ENCODE measurements around the gene UTF1. TPM values are rescaled to one million over a fixed set of nuclear protein-coding genes. Genes with fewer than 3 reads are reported as not detected.

The UTF1 gene
- polyA plus RNA-seq, 4 donors = not detected

DNA sequence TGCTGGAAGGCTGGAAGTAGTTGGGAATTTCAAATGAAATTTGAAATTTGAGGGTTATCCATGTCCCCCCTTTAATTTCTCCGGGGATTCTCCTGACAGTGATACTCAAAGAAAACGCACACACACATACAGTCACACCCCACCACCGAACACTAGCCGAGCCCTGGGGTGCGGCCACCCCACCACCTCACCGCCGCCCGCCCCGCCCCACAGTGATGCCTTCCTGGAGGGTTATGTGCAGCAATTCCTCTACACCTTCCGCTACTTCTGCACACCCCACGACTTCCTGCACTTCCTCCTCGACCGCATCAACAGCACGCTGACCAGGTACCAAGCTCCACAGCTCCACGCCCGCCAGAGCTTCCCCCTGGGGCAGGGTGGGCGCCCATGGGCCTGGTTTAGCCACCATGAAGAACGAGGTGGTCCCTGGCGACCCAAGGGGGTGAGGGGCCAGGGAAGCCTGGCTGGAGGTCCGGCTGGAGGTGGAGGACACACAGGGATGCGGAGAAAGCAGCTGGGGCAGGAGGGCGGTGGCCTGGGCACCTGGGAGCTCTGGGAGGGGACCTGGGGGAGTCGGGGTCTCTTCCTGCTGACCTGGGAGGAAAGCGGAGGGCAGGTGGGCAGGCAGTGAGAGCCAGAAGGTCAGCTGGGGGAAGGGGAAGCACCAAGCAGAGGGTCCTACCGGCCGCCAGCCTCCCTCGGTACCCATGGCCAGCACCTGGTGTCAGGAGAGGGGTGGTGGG is 19.4 kb upstream of the UTF1 start:
- Histone ChIP-seq H3K9me3 (ENCODE audit: control insufficient read depth in 2 of 2, insufficient read depth in 1 of 2, low read depth in 1 of 2, low read length in 1 of 2) (no peaks in the 10 kb centered on the region), H3K27me3 (ENCODE audit: control insufficient read depth in 3 of 3, insufficient read depth in 3 of 3, low read length in 3 of 3) (no peaks in the 10 kb centered on the region), H3K4me3 (ENCODE audit: low read depth in 1 of 3, low read length in 3 of 3) (no peak overlapping the region), H3K4me1 (ENCODE audit: control insufficient read depth in 3 of 3, insufficient read depth in 2 of 3, low read depth in 1 of 3, low read length in 2 of 3) (no peaks in the 10 kb centered on the region), H3K36me3 (ENCODE audit: control insufficient read depth in 3 of 3, insufficient read depth in 2 of 3, low read depth in 1 of 3, low read length in 3 of 3) (peaks cover 0 to 37% (median 0%) of the 10 kb centered on the region in 3 donors), H3K27ac (ENCODE audit: low read depth in 1 of 3, low read length in 2 of 3) (no peak overlapping the region)
- DNase-seq (no peak), FAIRE-seq (no peak)
- 70 to 78% (median 74%) methylated on average over 25 to 27 of the region's 27 CpGs for WGBS, 3 donors

DNA sequence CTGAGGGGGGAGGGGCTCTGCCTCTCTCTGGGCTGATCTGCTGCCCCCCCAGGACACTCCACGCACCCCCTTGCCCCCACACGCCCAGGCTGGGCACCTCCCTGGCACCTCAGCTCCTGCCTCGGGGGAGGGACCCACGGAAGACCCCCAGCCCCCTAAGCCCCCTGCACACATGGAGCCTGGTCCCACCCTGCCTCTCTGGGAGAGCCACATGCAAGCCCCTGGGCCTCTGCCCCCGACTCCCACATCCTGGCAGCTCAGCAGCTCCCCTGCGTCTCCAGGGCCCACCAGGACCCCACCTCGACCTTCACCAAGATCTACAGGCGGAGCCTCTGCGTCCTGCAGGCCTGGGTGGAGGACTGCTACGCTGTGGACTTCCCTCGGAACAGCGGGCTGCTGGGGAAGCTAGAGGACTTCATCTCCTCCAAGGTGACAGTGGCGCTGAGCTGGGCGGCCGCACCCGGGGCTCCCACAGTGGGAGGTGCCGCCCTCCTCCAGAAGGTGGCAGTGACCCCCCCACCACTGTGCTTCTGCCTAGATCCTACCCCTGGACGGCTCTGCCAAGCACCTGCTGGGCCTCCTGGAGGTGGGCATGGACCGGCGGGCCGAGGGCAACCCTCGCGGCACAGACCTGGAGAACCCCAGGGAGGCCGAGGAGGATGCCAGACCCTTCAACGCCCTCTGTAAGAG is 18.7 kb upstream of the UTF1 start:
- no peaks in the 10 kb centered on the region for H3K9me3 ChIP-seq (ENCODE audit: control insufficient read depth in 2 of 2, insufficient read depth in 1 of 2, low read depth in 1 of 2, low read length in 1 of 2)
- H3K4me3 ChIP-seq (ENCODE audit: low read depth in 1 of 3, low read length in 3 of 3) = no peak overlapping the region
- whole genome bisulfite sequencing, 3 donors = 63 to 79% (median 79%) methylated on average over 17 to 25 of the region's 25 CpGs
- peaks cover 0 to 40% (median 0%) of the 10 kb centered on the region in 3 donors for H3K36me3 ChIP-seq (ENCODE audit: control insufficient read depth in 3 of 3, insufficient read depth in 2 of 3, low read depth in 1 of 3, low read length in 3 of 3)
- H3K27ac ChIP-seq (ENCODE audit: low read depth in 1 of 3, low read length in 2 of 3) = no peak overlapping the region
- FAIRE-seq (no peak), DNase-seq (no peak)
- no peaks in the 10 kb centered on the region for H3K27me3 ChIP-seq (ENCODE audit: control insufficient read depth in 3 of 3, insufficient read depth in 3 of 3, low read length in 3 of 3)
- H3K4me1 ChIP-seq (ENCODE audit: control insufficient read depth in 3 of 3, insufficient read depth in 2 of 3, low read depth in 1 of 3, low read length in 2 of 3) = no peaks in the 10 kb centered on the region

DNA sequence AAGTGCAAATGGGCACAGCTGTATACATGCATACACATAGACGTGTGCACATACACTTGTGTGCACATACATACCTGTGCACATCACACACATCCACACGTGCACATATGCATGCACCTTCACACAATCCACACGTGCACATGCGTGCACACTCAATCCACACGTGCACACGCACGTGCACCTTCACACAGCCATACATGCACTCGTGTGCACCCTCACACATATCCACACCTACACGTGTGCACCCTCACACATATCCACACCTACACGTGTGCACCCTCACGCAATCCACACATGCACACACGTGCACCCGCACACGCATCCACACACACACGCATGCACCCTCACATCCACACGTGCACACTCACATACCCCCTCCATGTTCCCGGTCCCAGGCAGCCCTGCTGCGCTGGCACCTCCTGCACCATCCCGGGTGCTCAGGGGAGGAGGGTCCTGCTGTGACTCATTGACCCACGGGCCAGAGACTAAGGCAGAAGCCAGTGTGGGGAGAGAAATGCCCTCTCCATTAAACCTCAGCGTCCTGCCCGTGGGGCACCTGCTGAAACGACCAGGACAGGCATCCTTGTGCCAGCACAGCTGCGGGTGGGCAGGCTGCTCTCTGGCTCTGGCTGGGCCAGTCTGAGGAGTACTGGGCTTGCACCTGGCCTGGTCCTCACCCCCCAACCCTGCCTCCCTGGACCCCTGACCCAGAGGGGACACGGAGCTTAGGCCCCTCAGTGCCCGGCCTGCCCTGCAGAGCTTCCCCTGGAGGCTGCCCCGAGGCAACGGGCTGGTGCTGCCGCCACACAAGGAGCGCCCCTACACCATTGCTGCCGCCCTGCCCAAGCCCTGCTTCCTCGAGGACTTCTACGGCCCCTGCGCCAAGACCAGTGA is 17.8 kb upstream of the UTF1 start:
- no peaks in the 10 kb centered on the region for H3K27me3 ChIP-seq (ENCODE audit: control insufficient read depth in 3 of 3, insufficient read depth in 3 of 3, low read length in 3 of 3)
- no peak overlapping the region for H3K27ac ChIP-seq (ENCODE audit: low read depth in 1 of 3, low read length in 2 of 3)
- DNase-seq = no peak
- FAIRE-seq = no peak
- peaks cover 0 to 36% (median 0%) of the 10 kb centered on the region in 3 donors for H3K36me3 ChIP-seq (ENCODE audit: control insufficient read depth in 3 of 3, insufficient read depth in 2 of 3, low read depth in 1 of 3, low read length in 3 of 3)
- 86 to 89% (median 86%) methylated on average over 34 of the region's 34 CpGs for WGBS, 3 donors
- no peaks in the 10 kb centered on the region for H3K9me3 ChIP-seq (ENCODE audit: control insufficient read depth in 2 of 2, insufficient read depth in 1 of 2, low read depth in 1 of 2, low read length in 1 of 2)
- no peak overlapping the region for H3K4me3 ChIP-seq (ENCODE audit: low read depth in 1 of 3, low read length in 3 of 3)
- H3K4me1 ChIP-seq (ENCODE audit: control insufficient read depth in 3 of 3, insufficient read depth in 2 of 3, low read depth in 1 of 3, low read length in 2 of 3) = no peaks in the 10 kb centered on the region

DNA sequence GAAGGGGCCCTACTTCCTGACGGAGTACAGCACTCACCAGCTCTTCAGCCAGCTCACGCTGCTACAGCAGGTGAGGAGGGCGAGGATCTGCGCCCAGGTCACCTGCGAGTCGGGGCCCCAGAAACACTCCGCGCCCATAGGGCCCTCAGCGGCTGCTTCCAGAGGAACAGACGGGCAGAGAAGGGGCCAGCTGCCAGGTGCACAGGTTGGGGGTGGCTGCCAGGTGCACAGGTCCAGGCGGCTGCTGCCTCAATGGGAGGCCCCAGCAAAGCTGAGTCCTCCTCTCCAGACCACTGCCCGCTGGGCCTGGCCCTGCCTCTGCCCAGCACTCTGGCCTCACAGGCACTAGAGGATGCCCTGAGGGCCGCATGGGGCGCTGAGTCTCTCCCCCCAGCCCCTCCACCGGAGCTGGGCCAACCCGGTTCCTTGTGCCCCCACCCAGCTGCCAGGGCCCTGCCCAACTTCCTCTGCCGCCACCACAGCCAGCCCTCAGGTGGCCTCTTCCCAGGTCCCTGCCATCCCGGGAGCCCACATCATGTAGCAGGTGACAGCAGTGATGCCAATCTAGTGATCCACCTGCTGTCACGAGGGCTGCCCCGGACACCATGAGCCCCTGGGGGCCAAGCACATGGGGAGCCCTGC is 17.0 kb upstream of the UTF1 start:
- H3K9me3 ChIP-seq (ENCODE audit: control insufficient read depth in 2 of 2, insufficient read depth in 1 of 2, low read depth in 1 of 2, low read length in 1 of 2) = no peaks in the 10 kb centered on the region
- FAIRE-seq = no peak
- no peak overlapping the region for H3K4me3 ChIP-seq (ENCODE audit: low read depth in 1 of 3, low read length in 3 of 3)
- no peak for DNase-seq
- WGBS, 3 donors = 69 to 86% (median 72%) methylated on average over 20 of the region's 20 CpGs
- H3K27ac ChIP-seq (ENCODE audit: low read depth in 1 of 3, low read length in 2 of 3) = no peak overlapping the region
- H3K27me3 ChIP-seq (ENCODE audit: control insufficient read depth in 3 of 3, insufficient read depth in 3 of 3, low read length in 3 of 3) = no peaks in the 10 kb centered on the region
- H3K4me1 ChIP-seq (ENCODE audit: control insufficient read depth in 3 of 3, insufficient read depth in 2 of 3, low read depth in 1 of 3, low read length in 2 of 3) = no peaks in the 10 kb centered on the region
- H3K36me3 ChIP-seq (ENCODE audit: control insufficient read depth in 3 of 3, insufficient read depth in 2 of 3, low read depth in 1 of 3, low read length in 3 of 3) = peaks cover 0 to 36% (median 0%) of the 10 kb centered on the region in 3 donors

DNA sequence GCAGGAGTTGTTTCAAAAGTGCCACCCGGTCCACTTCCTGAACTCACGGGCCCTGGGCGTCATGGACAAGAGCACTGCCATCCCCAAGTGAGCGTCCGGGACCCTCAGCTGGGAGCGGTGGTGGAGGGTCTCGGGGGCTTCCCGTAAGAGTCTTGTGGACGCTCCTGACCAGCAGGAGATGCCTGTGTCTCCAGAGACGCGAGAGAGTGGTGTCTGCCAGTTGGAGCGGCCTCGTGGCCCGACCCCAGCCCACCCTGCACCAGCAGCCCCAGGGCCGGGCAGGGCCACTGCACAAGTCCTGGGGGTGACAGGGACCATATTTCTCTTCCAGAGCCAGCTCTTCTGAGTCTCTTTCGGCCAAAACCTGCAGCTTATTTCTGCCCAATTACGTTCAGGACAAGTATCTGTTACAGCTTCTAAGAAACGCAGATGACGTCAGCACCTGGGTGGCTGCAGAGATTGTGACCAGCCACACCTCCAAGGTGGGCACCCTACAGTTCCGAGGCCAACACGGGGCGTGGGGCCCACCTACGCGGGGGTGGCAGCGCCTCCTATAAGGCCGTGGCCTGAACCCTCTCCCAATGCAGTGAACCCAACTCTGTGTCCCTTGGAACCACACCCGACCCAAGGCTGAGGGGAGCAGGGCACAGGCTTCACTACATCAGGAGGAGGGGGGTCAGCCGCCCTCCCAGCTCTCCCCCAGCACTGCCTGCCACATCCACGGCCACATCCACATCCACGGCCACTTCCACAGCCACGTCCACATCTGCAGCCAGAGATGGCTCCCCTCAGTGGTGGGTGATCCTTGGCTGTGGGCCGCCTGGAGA is 16.2 kb upstream of the UTF1 start:
- peaks cover 0 to 36% (median 0%) of the 10 kb centered on the region in 3 donors for H3K36me3 ChIP-seq (ENCODE audit: control insufficient read depth in 3 of 3, insufficient read depth in 2 of 3, low read depth in 1 of 3, low read length in 3 of 3)
- H3K27me3 ChIP-seq (ENCODE audit: control insufficient read depth in 3 of 3, insufficient read depth in 3 of 3, low read length in 3 of 3) = no peaks in the 10 kb centered on the region
- H3K4me1 ChIP-seq (ENCODE audit: control insufficient read depth in 3 of 3, insufficient read depth in 2 of 3, low read depth in 1 of 3, low read length in 2 of 3) = no peaks in the 10 kb centered on the region
- no peaks in the 10 kb centered on the region for H3K9me3 ChIP-seq (ENCODE audit: control insufficient read depth in 2 of 2, insufficient read depth in 1 of 2, low read depth in 1 of 2, low read length in 1 of 2)
- FAIRE-seq (no peak), DNase-seq (no peak)
- no peak overlapping the region for H3K27ac ChIP-seq (ENCODE audit: low read depth in 1 of 3, low read length in 2 of 3)
- no peak overlapping the region for H3K4me3 ChIP-seq (ENCODE audit: low read depth in 1 of 3, low read length in 3 of 3)
- WGBS, 3 donors = 72 to 86% (median 75%) methylated on average over 27 to 32 of the region's 32 CpGs

DNA sequence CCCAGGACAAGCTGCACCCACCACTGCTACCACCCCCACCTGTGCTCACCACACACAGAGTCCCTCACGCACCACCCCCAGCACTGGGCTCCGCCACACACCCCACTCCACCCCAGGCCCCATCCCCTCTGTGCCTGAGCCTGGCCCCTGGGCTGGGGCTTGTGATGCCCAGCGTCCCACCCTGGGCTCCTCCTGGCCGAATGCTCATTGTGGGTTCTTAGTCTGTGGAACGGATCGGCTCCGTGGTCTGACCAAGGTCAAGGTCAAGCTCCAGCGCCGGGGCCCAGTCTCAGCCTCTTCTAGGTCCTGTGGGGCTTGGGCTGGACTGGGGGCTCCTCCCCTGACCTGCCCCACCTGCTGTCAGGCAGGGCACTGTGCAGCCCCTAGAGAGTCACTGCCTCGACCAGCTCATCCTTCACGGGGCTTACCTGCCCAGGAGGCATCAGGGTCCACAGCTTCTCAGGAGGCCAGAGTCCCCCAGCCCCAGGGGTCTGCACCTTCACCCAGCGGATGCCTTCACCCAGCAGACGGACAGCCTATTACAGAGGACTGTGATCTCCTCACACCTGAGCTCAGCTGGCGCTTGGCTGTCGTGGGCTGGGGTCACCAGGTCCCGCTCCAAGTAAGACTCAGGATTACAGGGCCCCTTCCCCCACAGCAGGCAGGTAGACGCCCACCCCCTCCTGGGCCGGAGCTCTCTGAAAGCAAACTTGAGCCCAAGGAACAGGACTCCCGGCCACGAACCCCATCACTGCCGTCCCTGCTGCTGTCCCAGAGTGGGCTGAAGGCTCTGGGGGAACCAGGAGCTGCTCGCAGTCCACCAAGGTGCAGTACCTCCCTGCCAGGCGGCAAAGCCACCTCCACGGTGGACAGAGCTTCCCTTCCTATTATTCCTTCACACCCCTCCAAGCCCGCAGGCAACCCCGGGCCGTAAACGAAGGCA is 15.3 kb upstream of the UTF1 start:
- 76 to 83% (median 82%) methylated on average over 26 to 28 of the region's 28 CpGs for WGBS, 3 donors
- FAIRE-seq = no peak

DNA sequence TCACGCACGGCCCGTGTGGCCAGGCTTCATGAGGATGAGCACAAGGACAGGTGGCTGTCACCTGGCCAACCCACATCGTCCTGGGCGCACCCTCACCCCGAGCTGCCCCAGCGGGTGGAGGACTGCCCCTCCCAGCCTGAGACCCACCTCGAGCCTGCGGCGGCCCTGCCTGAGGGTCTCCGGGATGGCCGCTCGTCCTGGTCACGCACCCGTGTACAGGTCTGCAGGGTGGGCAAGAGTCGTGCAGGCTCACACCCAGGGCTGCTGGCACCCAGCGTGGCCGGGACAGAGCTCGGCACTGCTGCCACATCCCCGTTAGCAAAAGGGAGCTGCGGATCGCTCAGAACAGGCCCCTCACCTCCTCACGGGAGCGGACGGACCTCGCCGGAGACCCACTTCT is 14.4 kb upstream of the UTF1 start:
- H3K27me3 ChIP-seq (ENCODE audit: control insufficient read depth in 3 of 3, insufficient read depth in 3 of 3, low read length in 3 of 3) = peaks cover 0 to 7% (median 0%) of the 10 kb centered on the region in 3 donors
- no peak overlapping the region for H3K4me3 ChIP-seq (ENCODE audit: low read depth in 1 of 3, low read length in 3 of 3)
- peaks cover 0 to 36% (median 0%) of the 10 kb centered on the region in 3 donors for H3K36me3 ChIP-seq (ENCODE audit: control insufficient read depth in 3 of 3, insufficient read depth in 2 of 3, low read depth in 1 of 3, low read length in 3 of 3)
- H3K27ac ChIP-seq (ENCODE audit: low read depth in 1 of 3, low read length in 2 of 3) = no peak overlapping the region
- H3K4me1 ChIP-seq (ENCODE audit: control insufficient read depth in 3 of 3, insufficient read depth in 2 of 3, low read depth in 1 of 3, low read length in 2 of 3) = no peaks in the 10 kb centered on the region
- FAIRE-seq = no peak
- no peak for DNase-seq
- 89 to 95% (median 92%) methylated on average over 22 to 27 of the region's 27 CpGs for WGBS, 3 donors
- H3K9me3 ChIP-seq (ENCODE audit: control insufficient read depth in 2 of 2, insufficient read depth in 1 of 2, low read depth in 1 of 2, low read length in 1 of 2) = no peaks in the 10 kb centered on the region

More for the DNA sequence above, 15.3 kb upstream of the UTF1 start:
- no peak overlapping the region for H3K27ac ChIP-seq (ENCODE audit: low read depth in 1 of 3, low read length in 2 of 3)
- no peak overlapping the region for H3K4me3 ChIP-seq (ENCODE audit: low read depth in 1 of 3, low read length in 3 of 3)
- H3K27me3 ChIP-seq (ENCODE audit: control insufficient read depth in 3 of 3, insufficient read depth in 3 of 3, low read length in 3 of 3) = peaks cover 0 to 6% (median 0%) of the 10 kb centered on the region in 3 donors
- no peaks in the 10 kb centered on the region for H3K9me3 ChIP-seq (ENCODE audit: control insufficient read depth in 2 of 2, insufficient read depth in 1 of 2, low read depth in 1 of 2, low read length in 1 of 2)
- no peaks in the 10 kb centered on the region for H3K4me1 ChIP-seq (ENCODE audit: control insufficient read depth in 3 of 3, insufficient read depth in 2 of 3, low read depth in 1 of 3, low read length in 2 of 3)
- H3K36me3 ChIP-seq (ENCODE audit: control insufficient read depth in 3 of 3, insufficient read depth in 2 of 3, low read depth in 1 of 3, low read length in 3 of 3) = peaks cover 0 to 36% (median 0%) of the 10 kb centered on the region in 3 donors
- DNase-seq = no peak

Measured in small intestine (tissue), 7 donors.